EH (cell line): ENCODE data around the gene GALE.
A peak's percentile ranks its signal among the peaks of the same experiment; 100 is the strongest.

Experiments
- DNase-seq: peaks from one replicate; pipeline ENCODE4 v3.0.0-alpha.2; 2015; ENCODE audit warnings: low read depth

Gene GALE

DNA sequence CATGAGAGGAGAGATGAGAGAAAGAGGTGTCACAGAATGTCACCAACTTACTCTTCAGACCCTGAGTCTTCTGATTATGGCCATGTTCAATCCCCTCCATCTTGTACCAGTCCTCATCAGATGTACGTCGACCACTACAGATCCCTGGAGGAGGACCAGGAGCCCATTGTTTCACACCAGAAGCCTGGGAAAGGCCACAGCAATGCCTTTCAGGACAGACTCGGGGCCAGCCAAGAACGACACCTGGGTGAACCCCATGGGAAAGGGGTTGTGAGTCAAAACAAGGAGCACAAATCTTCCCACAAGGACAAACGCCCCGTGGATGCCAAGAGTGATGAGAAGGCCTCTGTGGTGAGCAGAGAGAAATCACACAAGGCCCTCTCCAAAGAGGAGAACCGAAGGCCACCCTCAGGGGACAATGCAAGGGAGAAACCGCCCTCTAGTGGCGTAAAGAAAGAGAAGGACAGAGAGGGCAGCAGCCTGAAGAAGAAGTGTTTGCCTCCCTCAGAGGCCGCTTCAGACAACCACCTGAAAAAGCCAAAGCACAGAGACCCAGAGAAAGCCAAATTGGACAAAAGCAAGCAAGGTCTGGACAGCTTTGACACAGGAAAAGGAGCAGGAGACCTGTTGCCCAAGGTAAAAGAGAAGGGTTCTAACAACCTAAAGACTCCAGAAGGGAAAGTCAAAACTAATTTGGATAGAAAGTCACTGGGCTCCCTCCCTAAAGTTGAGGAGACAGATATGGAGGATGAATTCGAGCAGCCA is 49.3 kb downstream of the GALE start:
- peak; percentile 62 for DNase-seq

DNA sequence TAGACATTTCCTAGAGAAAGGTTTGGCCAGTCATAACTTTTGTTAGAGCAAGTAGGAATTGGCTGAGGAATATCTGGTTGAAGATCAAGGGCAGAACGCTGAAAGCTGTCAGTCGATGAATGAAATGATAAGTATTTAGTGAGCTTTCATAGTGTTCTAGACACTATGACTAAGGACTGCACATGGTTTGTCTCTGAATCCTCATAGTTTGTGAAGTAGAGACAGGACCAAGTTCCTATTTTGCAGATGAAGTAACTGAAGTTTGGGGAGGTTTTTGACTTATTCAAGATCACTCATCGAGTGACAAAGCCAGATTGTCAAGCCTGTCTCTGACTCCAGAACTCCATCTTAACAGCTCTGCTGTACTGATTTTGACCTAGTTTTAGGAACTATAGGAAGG is 52.5 kb downstream of the GALE start:
- peak; percentile 19 for DNase-seq
